K562 (cell line): Measurements from ENCODE around the gene ETS1. TPM values are rescaled to one million over a fixed set of nuclear protein-coding genes. Genes with fewer than 3 reads are reported as not detected.

Experiments
- ATAC-seq: fragments of 200-7000 bp; cut with Tn5 transposase; 3 replicates; pipeline ENCODE4 v1.9.1; 2020; ENCODE audit warnings: moderate library complexity
- BruUV-seq: library from RNA; stranded (reverse); fragments of 400-500 nt; replicated peaks from 2 replicates; lab custom pipeline; 2021; lab: Mats Ljungman, UMichigan
- CTCF ChIA-PET: fragments of 300-600 bp; formaldehyde crosslinking; extraction: SDS; loops from one replicate; lab custom pipeline; 2021; ENCODE audit warnings: low intra/inter-chr PET ratio; lab: Yijun Ruan, JAX
- POLR2A ChIA-PET: fragments of 300-600, 350-650 bp; sonication (Branson Sonifier 250); formaldehyde crosslinking; extraction: SDS; loops from one replicate; lab custom pipeline; 2021; ENCODE audit warnings: antibody characterized with exemption, inconsistent platforms; lab: Yijun Ruan, JAX
- DNase-seq, 4 experiments: peaks; one replicate each; pipeline versions ENCODE4 v3.0.0 to v3.0.0-alpha.2; 2011 to 2018; ENCODE audit warnings: low spot score in 3 of 4, mixed read lengths in 3 of 4; ENCODE audit errors: extremely low read depth in 1 of 4
- FAIRE-seq: peaks from 2 replicates; lab custom pipeline; 2011; peaks lifted over from hg19 to GRCh38; lab: Jason Lieb, UNC
- H2AFZ ChIP-seq: 2 replicates; pipeline ENCODE4 v1.6.0; 2011; ENCODE audit warnings: low read depth, low read length, control low read depth, inconsistent platforms
- H3K27ac ChIP-seq: fragments of 200-600 bp; 3 replicates; pipeline ENCODE4 v1.8.0; 2011; ENCODE audit warnings: low read depth, mild to moderate bottlenecking, control low read depth, inconsistent platforms, low read length, moderate library complexity, mixed read lengths; ENCODE audit errors: extremely low read depth
- H3K27me3 ChIP-seq, 2 experiments: fragments of 300-600 bp in 1 of 2; 2 replicates in 1 of 2; 3 replicates in 1 of 2; pipeline versions ENCODE4 v1.6.0 to v1.8.0; 2011; ENCODE audit warnings: inconsistent platforms in 2 of 2, low read length in 2 of 2, mild to moderate bottlenecking in 1 of 2, mixed read lengths in 1 of 2, moderate library complexity in 1 of 2; ENCODE audit not compliant: control insufficient read depth in 2 of 2, insufficient read depth in 2 of 2
- H3K36me3 ChIP-seq: fragments of 300-600 bp; 3 replicates; pipeline ENCODE4 v1.8.0; 2011; ENCODE audit warnings: mild to moderate bottlenecking, low read length, inconsistent platforms; ENCODE audit not compliant: control insufficient read depth, insufficient read depth
- H3K4me1 ChIP-seq, 2 experiments: fragments of 200-600 bp in 1 of 2; replicated peaks in 1 of 2; 2 replicates in 1 of 2; 3 replicates in 1 of 2; pipeline versions ENCODE4 v1.5.1 to v1.8.0; 2011; ENCODE audit warnings: inconsistent platforms in 2 of 2, low read length in 2 of 2, mild to moderate bottlenecking in 1 of 2, mixed read lengths in 1 of 2, moderate library complexity in 1 of 2; ENCODE audit not compliant: control insufficient read depth in 2 of 2, insufficient read depth in 2 of 2
- H3K4me2 ChIP-seq: 2 replicates; pipeline ENCODE4 v1.6.1; 2011; ENCODE audit warnings: low read length, control low read depth, inconsistent platforms, mixed read lengths; ENCODE audit not compliant: insufficient read depth
- H3K4me3 ChIP-seq: fragments of 200-600 bp; sonication (generic), shearing (Covaris generic); 2 replicates; pipeline ENCODE4 v1.5.1; 2016; ENCODE audit warnings: control low read depth, inconsistent platforms
- H3K79me2 ChIP-seq: fragments of 200-600 bp; 3 replicates; pipeline ENCODE4 v1.8.0; 2011; ENCODE audit warnings: low read length, inconsistent platforms; ENCODE audit not compliant: control insufficient read depth, insufficient read depth
- H3K9ac ChIP-seq, 2 experiments: 2 replicates each; pipeline versions ENCODE4 v1.6.0 to v1.6.1; 2011; ENCODE audit warnings: low read depth in 2 of 2, low read length in 2 of 2, control low read depth in 1 of 2, inconsistent platforms in 1 of 2, mild to moderate bottlenecking in 1 of 2, mixed read lengths in 1 of 2; ENCODE audit not compliant: insufficient read depth in 1 of 2
- H3K9me1 ChIP-seq: one replicate; pipeline ENCODE4 v1.6.0; 2011; ENCODE audit warnings: inconsistent platforms, mild to moderate bottlenecking, low read length, moderate library complexity; ENCODE audit not compliant: control insufficient read depth, insufficient read depth
- H3K9me3 ChIP-seq: replicated peaks from 2 replicates; pipeline ENCODE4 v1.5.1; 2011; ENCODE audit warnings: low read depth, low read length, inconsistent platforms; ENCODE audit not compliant: control insufficient read depth, insufficient read depth
- H4K20me1 ChIP-seq: replicated peaks from 2 replicates; pipeline ENCODE4 v1.6.1; 2011; ENCODE audit warnings: low read length, inconsistent platforms, mixed read lengths; ENCODE audit not compliant: control insufficient read depth, insufficient read depth
- BCLAF1 ChIP-seq, 2 experiments: fragments of 450-650 bp in 1 of 2; IDR thresholded peaks; 2 replicates each; pipeline ENCODE4 v1.6.1; 2011 to 2017; ENCODE audit warnings: low read depth in 2 of 2, antibody characterized with exemption in 1 of 2, borderline replicate concordance in 1 of 2, low read length in 1 of 2, mild to moderate bottlenecking in 1 of 2, mixed read lengths in 1 of 2; ENCODE audit not compliant: control insufficient read depth in 1 of 2
- BRD9 ChIP-seq: fragments of 450-650 bp; IDR thresholded peaks from 2 replicates; pipeline ENCODE4 v1.6.1; 2018; ENCODE audit warnings: low read depth; ENCODE audit not compliant: partially characterized antibody
- FOXA1 ChIP-seq: fragments of 450-650 bp; IDR thresholded peaks from 2 replicates; pipeline ENCODE4 v1.6.1; 2016; ENCODE audit warnings: mild to moderate bottlenecking, borderline replicate concordance
- MTA3 ChIP-seq: fragments of 450-650 bp; formaldehyde crosslinking; IDR thresholded peaks from 2 replicates; pipeline ENCODE4 v1.6.1; 2017; ENCODE audit warnings: mild to moderate bottlenecking, borderline replicate concordance
- NONO ChIP-seq, 2 experiments: fragments of 200-400 bp in 1 of 2; fragments of 450-650 bp in 1 of 2; formaldehyde crosslinking in 1 of 2; IDR thresholded peaks; 2 replicates each; pipeline ENCODE4 v1.6.1; 2017; ENCODE audit warnings: low read depth in 2 of 2, mild to moderate bottlenecking in 2 of 2, moderate library complexity in 2 of 2, low read length in 1 of 2
- PKNOX1 ChIP-seq: fragments of 450-650 bp; IDR thresholded peaks from 2 replicates; pipeline ENCODE4 v1.6.1; 2016
- SNRNP70 ChIP-seq: fragments of 200-400 bp; formaldehyde crosslinking; optimal IDR thresholded peaks from 2 replicates; pipeline ENCODE3; 2017; ENCODE audit warnings: low read depth, low read length
- XRCC4 ChIP-seq: IDR thresholded peaks from one replicate; pipeline ENCODE4 v1.6.1; 2011; ENCODE audit not compliant: insufficient read depth, insufficient read length; ENCODE audit errors: extremely low read depth
- ZNF277 ChIP-seq: fragments of 250-450 bp; sonication (Bioruptor Pico); IDR thresholded peaks from 2 replicates; pipeline ENCODE4 v1.8.0; 2022; ENCODE audit warnings: inconsistent platforms, mild to moderate bottlenecking, moderate library complexity, borderline replicate concordance
- WGBS: fragments of 100-300 bp; shearing (Covaris generic); methylation state at CpG from one replicate; pipeline ENCODE4 v1.1.6; 2016; ENCODE audit warnings: low coverage, mixed read lengths; ENCODE audit not compliant: insufficient coverage; ENCODE audit errors: missing lambda C conversion rate; 5-methylcytosine and 5-hydroxymethylcytosine counted together
- in situ Hi-C: fragments of 300-500 bp; cut with MboI; formaldehyde crosslinking; loops from 4 replicates; pipeline ENCODE4 v1.15.0; 2018; ENCODE audit warnings: inconsistent platforms, mixed read lengths
- intact Hi-C: fragments of 100-400 bp; cut with micrococcal nuclease; formaldehyde crosslinking; loops from 2 replicates; pipeline ENCODE4 v1.14.2; 2022
- polyA plus RNA-seq, 8 experiments: library from polyadenylated mRNA; depleted of rRNA in 4 of 8; stranded (reverse) in 5 of 8; unstranded in 3 of 8; fragments of >200 nt; fragmentation: Nextera tagmentation in 2 of 8; fragmentation: Illumina TruSeq in 1 of 8; extraction: Ambion mirVana in 2 of 8; extraction: Trizol in 1 of 8; gene quantifications; 2 replicates each; pipeline versions ENCODE4 v1.2.1 to v1.2.3, GENCODE V29; 2011 to 2014; ENCODE audit warnings: inconsistent platforms in 1 of 8, missing spikeins in 1 of 8
- total RNA-seq, 7 experiments: library from RNA; depleted of rRNA in 6 of 7; stranded (reverse); fragments of >200 nt in 6 of 7; fragmentation: Illumina TruSeq in 2 of 7; extraction: Trizol in 2 of 7; gene quantifications; 2 replicates each; pipeline versions ENCODE4 v1.2.1 to v1.2.3, GENCODE V29; 2011 to 2021; ENCODE audit warnings: low replicate concordance in 1 of 7

Gene ETS1
- total and polyA plus RNA-seq, 9 of the 15 experiments (the other 6 are each of a cell fraction or from before 2014, with no cell fraction given): 0.04 to 1.4 (median 0.23) TPM

- no peaks in the 10 kb centered on the region for H3K4me1 ChIP-seq
- no peaks in the 10 kb centered on the region for H3K9me3 ChIP-seq
- no peak overlapping the region for H2AFZ ChIP-seq
- DNase-seq: no peak
- H3K27ac ChIP-seq: no peak overlapping the region
- ChIA-PET CTCF (no interaction called here), POLR2A (no interaction called here)
- H3K9ac ChIP-seq: no peak overlapping the region
- H3K27me3 ChIP-seq: no peaks in the 10 kb centered on the region
- no peaks in the 10 kb centered on the region for H3K36me3 ChIP-seq
- no peaks in the 10 kb centered on the region for H3K9me1 ChIP-seq
- intact Hi-C loops (no loop called here), in situ Hi-C loops (no loop called here)
- ATAC-seq: no peak
- FAIRE-seq: no peak
- TF ChIP-seq XRCC4: no peak
- no peaks in the 10 kb centered on the region for H3K79me2 ChIP-seq
- no peak overlapping the region for H3K4me3 ChIP-seq
- BruUV-seq: no TSS peak
- no peak overlapping the region for H3K4me2 ChIP-seq
- WGBS: 0% methylated on average over 13 of the region's 14 CpGs
- no peaks in the 10 kb centered on the region for H4K20me1 ChIP-seq
Measured at GRCh38 chr11:128585498-128586238, 1.7 kb downstream of the ETS1 start.

- H3K9me1 ChIP-seq: no peaks in the 10 kb centered on the region
- no TSS peak for BruUV-seq
- ATAC-seq (no peak), DNase-seq (no peak), FAIRE-seq (no peak)
- POLR2A ChIA-PET: no interaction called here
- H3K79me2 ChIP-seq: no peaks in the 10 kb centered on the region
- no peaks in the 10 kb centered on the region for H3K9me3 ChIP-seq
- no peaks in the 10 kb centered on the region for H3K36me3 ChIP-seq
- intact Hi-C loops: no loop called here
- no peak overlapping the region for H3K27ac ChIP-seq
- no peaks in the 10 kb centered on the region for H4K20me1 ChIP-seq
- no peak overlapping the region for H3K4me3 ChIP-seq
- 2% methylated on average over 3 of the region's 3 CpGs for WGBS
- in situ Hi-C loops: no loop called here
- H3K4me1 ChIP-seq: no peaks in the 10 kb centered on the region
- no peaks in the 10 kb centered on the region for H3K27me3 ChIP-seq
- H3K9ac ChIP-seq: no peak overlapping the region
- H2AFZ ChIP-seq: no peak overlapping the region
- CTCF ChIA-PET: no interaction called here
- H3K4me2 ChIP-seq: no peak overlapping the region
- no peak for TF ChIP-seq MTA3
- TF ChIP-seq FOXA1: no peak
- no peak for TF ChIP-seq PKNOX1
- TF ChIP-seq BRD9: no peak
- no peak for TF ChIP-seq NONO (IDR thresholded peaks at IDR 0.05; ENCODE audit: low read depth in 2 of 2, low read length in 1 of 2)
- TF ChIP-seq ZNF277 (CRISPR knock-in tag): no peak
- TF ChIP-seq SNRNP70: no peak
- TF ChIP-seq BCLAF1 (IDR thresholded peaks at IDR 0.05; ENCODE audit: borderline replicate concordance in 1 of 2, control insufficient read depth in 1 of 2, low read depth in 2 of 2, low read length in 1 of 2): no peak
Measured at GRCh38 chr11:128584253-128584652, 3.1 kb downstream of the ETS1 start.
